ENCODE data around the gene ADM5.
A peak's percentile ranks its signal among the peaks of the same experiment; 100 is the strongest.

The ADM5 gene

DNA sequence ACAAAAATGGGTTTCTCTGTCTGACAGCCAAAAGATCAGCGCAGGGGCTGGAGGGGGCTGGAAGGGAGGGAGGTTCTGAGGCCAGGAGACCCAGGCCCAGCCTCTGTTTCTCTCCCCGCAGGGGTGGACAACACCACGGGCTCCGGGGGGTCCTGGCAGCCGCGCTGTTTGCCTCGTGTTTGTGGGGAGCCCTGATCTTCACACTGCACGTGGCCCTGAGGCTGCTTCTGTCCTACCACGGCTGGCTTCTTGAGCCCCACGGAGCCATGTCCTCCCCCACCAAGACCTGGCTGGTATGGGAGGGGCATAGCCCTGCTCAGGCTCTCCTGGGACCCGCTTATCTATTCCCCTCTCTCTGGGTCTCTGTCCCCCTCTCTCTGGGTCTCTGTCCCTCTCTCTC, 11.2 kb downstream of the ADM5 start:
- TF ChIP-seq, protein P1, sequence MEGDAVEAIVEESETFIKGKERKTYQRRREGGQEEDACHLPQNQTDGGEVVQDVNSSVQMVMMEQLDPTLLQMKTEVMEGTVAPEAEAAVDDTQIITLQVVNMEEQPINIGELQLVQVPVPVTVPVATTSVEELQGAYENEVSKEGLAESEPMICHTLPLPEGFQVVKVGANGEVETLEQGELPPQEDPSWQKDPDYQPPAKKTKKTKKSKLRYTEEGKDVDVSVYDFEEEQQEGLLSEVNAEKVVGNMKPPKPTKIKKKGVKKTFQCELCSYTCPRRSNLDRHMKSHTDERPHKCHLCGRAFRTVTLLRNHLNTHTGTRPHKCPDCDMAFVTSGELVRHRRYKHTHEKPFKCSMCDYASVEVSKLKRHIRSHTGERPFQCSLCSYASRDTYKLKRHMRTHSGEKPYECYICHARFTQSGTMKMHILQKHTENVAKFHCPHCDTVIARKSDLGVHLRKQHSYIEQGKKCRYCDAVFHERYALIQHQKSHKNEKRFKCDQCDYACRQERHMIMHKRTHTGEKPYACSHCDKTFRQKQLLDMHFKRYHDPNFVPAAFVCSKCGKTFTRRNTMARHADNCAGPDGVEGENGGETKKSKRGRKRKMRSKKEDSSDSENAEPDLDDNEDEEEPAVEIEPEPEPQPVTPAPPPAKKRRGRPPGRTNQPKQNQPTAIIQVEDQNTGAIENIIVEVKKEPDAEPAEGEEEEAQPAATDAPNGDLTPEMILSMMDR (IDR thresholded peaks at IDR 0.05; ENCODE audit: low read length, missing control alignments), result no peak
- H3K4me3 ChIP-seq (replicated peaks; ENCODE audit: low read depth, low read length), result no peak overlapping the region
- no peak for DNase-seq (ENCODE audit: low read depth)

DNA sequence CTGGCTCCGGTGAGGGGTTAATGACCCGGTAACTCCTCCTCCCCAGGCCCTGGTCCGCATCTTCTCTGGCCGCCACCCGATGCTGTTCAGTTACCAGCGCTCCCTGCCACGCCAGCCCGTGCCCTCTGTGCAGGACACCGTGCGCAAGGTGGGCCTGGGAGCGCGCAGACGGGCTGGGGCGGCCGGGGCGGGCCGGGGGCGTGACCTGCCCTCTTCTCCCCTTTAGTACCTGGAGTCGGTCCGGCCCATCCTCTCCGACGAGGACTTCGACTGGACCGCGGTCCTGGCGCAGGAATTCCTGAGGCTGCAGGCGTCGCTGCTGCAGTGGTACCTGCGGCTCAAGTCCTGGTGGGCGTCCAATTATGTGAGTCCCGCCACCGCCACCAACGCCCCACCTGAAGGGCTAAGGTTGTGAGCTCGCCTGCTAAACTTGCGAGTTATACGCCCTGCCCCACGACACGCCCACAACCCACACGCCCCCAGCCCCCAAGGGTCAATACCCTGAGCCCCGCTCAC, 11.9 kb downstream of the ADM5 start:
- no peak overlapping the region for H3K4me3 ChIP-seq (replicated peaks; ENCODE audit: low read depth, low read length)
- DNase-seq (ENCODE audit: low read depth), result no peak
- TF ChIP-seq, protein P1 (IDR thresholded peaks at IDR 0.05; ENCODE audit: low read length, missing control alignments), result no peak

DNA sequence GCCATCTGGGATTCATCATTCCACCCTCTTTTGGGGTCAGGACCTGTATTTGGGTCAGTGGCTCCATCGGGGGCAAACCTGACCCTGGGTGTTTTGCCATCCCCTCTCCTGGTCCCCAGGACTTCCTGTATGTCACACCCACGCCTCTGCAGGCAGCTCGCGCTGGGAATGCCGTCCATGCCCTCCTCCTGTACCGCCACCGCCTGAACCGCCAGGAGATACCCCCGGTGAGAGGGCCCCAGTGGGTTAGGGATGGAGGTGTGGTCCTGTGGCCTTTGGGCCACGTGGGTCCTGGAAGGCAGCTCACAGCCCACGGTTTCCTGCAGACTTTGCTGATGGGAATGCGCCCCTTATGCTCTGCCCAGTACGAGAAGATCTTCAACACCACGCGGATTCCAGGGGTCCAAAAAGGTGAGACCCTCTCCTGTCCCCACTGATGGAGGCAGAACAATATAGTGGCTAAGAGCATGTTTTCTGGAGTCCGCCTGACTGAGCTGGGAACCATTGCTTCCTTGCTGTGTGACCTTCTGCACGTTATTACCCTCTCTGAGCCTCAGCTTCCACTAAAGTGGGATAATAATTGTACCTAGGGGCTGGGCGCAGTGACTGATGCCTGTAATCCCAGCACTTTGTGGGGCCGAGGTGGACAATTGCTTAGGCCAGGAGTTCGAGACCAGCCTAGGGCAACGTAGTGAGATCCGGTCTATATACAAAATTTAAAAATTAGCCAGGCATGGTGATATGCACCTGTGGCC, 15.7 kb downstream of the ADM5 start:
- DNase-seq (ENCODE audit: low read depth), result no peak
- TF ChIP-seq, protein P1 (IDR thresholded peaks at IDR 0.05; ENCODE audit: low read length, missing control alignments), result no peak
- H3K4me3 ChIP-seq (replicated peaks; ENCODE audit: low read depth, low read length), result no peak overlapping the region

DNA sequence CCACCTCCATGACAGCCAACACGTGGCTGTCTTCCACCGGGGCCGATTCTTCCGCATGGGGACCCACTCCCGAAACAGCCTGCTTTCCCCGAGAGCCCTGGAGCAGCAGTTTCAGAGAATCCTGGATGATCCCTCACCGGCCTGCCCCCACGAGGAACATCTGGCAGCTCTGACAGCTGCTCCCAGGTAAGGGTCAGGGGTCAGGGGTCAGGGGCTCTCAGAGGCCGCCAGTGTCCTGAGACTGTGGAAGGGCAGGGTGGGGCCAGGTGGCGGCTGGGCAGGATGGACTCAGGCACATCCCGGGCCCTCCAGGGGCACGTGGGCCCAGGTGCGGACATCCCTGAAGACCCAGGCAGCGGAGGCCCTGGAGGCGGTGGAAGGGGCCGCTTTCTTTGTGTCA, 16.5 kb downstream of the ADM5 start:
- H3K4me3 ChIP-seq (replicated peaks; ENCODE audit: low read depth, low read length), result no peak overlapping the region
- DNase-seq (ENCODE audit: low read depth), result no peak
- TF ChIP-seq, protein P1 (IDR thresholded peaks at IDR 0.05; ENCODE audit: low read length, missing control alignments), result no peak

DNA sequence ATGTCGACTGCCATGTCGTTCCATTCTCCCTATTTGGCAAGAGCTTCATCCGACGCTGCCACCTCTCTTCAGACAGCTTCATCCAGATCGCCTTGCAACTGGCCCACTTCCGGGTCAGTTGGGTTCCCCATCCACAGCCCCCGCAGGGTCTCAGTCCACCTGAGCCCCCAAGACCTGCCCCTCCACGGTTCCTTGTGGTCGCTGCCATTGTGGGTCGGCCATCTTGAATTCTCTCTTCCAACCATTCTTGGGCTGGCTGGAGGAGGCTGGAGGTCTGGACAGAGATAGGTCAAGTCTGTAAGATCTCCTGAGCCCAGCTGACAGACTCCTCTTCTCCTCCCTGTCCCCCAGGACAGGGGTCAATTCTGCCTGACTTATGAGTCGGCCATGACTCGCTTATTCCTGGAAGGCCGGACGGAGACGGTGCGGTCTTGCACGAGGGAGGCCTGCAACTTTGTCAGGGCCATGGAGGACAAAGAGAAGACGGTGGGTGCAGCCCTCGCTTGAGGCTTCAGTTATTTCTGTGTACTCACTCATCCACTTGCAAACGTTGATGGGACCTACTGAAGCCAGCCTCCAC, 21.1 kb downstream of the ADM5 start:
- TF ChIP-seq, protein P1 (IDR thresholded peaks at IDR 0.05; ENCODE audit: low read length, missing control alignments), result no peak
- peak; percentile 40 for DNase-seq (ENCODE audit: low read depth)
- no peak overlapping the region for H3K4me3 ChIP-seq (replicated peaks; ENCODE audit: low read depth, low read length)

DNA sequence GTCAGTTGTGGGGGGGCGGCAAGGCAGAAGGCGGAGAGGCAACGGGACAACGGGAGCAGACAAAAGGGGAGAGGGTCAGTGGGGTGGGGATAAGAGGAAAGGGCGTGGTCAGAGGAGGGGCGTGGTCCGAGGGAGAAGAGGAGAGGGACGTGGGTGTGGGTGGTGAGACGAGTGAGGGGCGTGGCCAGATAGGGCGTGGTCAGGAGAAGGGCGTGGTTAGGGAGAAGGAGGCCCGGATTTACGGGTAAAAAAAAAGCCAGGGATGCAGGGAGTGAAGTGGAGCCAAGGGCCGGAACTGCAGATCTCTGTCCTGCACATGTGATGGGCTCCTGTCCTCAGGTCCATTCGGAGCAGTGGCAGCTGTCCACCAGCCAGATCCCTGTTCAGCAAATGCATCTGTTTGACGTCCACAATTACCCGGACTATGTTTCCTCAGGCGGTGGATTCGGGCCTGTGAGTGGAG, 23.0 kb downstream of the ADM5 start:
- no peak overlapping the region for H3K4me3 ChIP-seq (replicated peaks; ENCODE audit: low read depth, low read length)
- DNase-seq (ENCODE audit: low read depth), result peak; percentile 60
- TF ChIP-seq, protein P1 (IDR thresholded peaks at IDR 0.05; ENCODE audit: low read length, missing control alignments), result no peak
